BLaER1 (cell line): ENCODE measurements around the gene SUPT3H.

Experiments used
- H3K27ac ChIP-seq: shearing (Covaris generic); formaldehyde crosslinking; 2 replicates; pipeline ENCODE4 v1.8.1; 2022
- H3K27me3 ChIP-seq: shearing (Covaris generic); formaldehyde crosslinking; 2 replicates; pipeline ENCODE4 v1.8.1; 2022
- H3K36me3 ChIP-seq: shearing (Covaris generic); formaldehyde crosslinking; 2 replicates; pipeline ENCODE4 v1.8.1; 2022
- H3K4me1 ChIP-seq: shearing (Covaris generic); formaldehyde crosslinking; 2 replicates; pipeline ENCODE4 v1.8.1; 2022
- H3K4me2 ChIP-seq: shearing (Covaris generic); formaldehyde crosslinking; 2 replicates; pipeline ENCODE4 v1.8.1; 2022
- H3K4me3 ChIP-seq: shearing (Covaris generic); formaldehyde crosslinking; 2 replicates; pipeline ENCODE4 v1.8.1; 2022
- H3K9ac ChIP-seq: shearing (Covaris generic); formaldehyde crosslinking; 2 replicates; pipeline ENCODE4 v1.8.1; 2022
- H3K9me3 ChIP-seq: shearing (Covaris generic); formaldehyde crosslinking; 2 replicates; pipeline ENCODE4 v1.8.1; 2022
- H4K20me1 ChIP-seq: shearing (Covaris generic); formaldehyde crosslinking; 2 replicates; pipeline ENCODE4 v1.8.1; 2022
- Cebpa-rat ChIP-seq: shearing (Covaris generic); IDR thresholded peaks from 2 replicates; pipeline ENCODE4 v1.8.1; 2022

Gene SUPT3H

DNA sequence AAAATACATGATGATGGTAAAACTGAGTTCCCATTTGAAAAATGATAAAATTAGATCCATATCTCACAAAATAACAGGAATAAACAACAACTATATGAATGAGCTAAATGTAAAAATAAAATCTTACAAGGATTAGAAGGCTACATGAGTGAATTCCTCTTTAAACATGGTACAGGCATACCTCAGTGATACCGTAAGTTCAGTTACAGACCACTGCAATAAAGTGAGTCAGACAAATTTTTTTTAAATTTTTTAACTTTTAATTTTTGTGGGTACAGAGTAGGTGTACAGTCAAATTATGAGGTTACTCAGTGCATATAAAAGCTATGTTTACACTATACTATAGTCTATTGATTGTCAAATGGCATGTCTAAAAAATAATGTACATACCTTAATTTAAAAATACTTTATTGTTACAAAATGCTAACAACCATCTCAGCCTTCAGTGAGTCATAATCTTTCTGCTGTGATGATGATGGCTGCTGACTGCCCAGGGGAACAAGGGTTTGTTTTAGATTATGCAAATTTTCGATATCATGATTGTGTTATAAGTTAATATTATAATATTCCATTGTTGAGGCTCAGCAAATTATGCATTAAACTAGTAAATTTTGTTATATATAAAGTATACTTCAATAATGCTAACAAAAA, 272.4 kb downstream of the SUPT3H start:
- Histone ChIP-seq H3K9me3 (no peaks in the 10 kb centered on the region), H3K9ac (no peak overlapping the region), H4K20me1 (no peaks in the 10 kb centered on the region), H3K4me2 (no peak overlapping the region), H3K27ac (no peak overlapping the region), H3K4me3 (no peak overlapping the region), H3K4me1 (no peaks in the 10 kb centered on the region), H3K27me3 (no peaks in the 10 kb centered on the region), H3K36me3 (no peaks in the 10 kb centered on the region)
- TF ChIP-seq Cebpa-rat = no peak

- H3K9me3 ChIP-seq = no peaks in the 10 kb centered on the region
- no peak overlapping the region for H3K4me2 ChIP-seq
- no peaks in the 10 kb centered on the region for H3K4me1 ChIP-seq
- H4K20me1 ChIP-seq = no peaks in the 10 kb centered on the region
- TF ChIP-seq Cebpa-rat = no peak
- no peaks in the 10 kb centered on the region for H3K27me3 ChIP-seq
- H3K36me3 ChIP-seq = no peaks in the 10 kb centered on the region
- no peak overlapping the region for H3K27ac ChIP-seq
- H3K9ac ChIP-seq = no peak overlapping the region
- H3K4me3 ChIP-seq = no peak overlapping the region
Observed at GRCh38 chr6:45104429-45104828, 273.3 kb downstream of the SUPT3H start.

GRCh38 chr6:45098256-45098655, 279.5 kb downstream of the SUPT3H start:
- Histone ChIP-seq H3K9me3 (no peaks in the 10 kb centered on the region), H3K27ac (no peak overlapping the region), H3K9ac (no peak overlapping the region), H3K4me1 (no peaks in the 10 kb centered on the region), H4K20me1 (no peaks in the 10 kb centered on the region), H3K4me3 (no peak overlapping the region), H3K27me3 (no peaks in the 10 kb centered on the region), H3K36me3 (no peaks in the 10 kb centered on the region), H3K4me2 (no peak overlapping the region)
- TF ChIP-seq Cebpa-rat = no peak

- Histone ChIP-seq H3K27ac (no peak overlapping the region), H3K4me1 (no peaks in the 10 kb centered on the region), H4K20me1 (no peaks in the 10 kb centered on the region), H3K9ac (no peak overlapping the region), H3K27me3 (no peaks in the 10 kb centered on the region), H3K4me3 (no peak overlapping the region), H3K9me3 (no peaks in the 10 kb centered on the region), H3K4me2 (no peak overlapping the region), H3K36me3 (no peaks in the 10 kb centered on the region)
- no peak for TF ChIP-seq Cebpa-rat
Observed at GRCh38 chr6:45094831-45095230, 282.9 kb downstream of the SUPT3H start.

GRCh38 chr6:45092135-45092534, 285.6 kb downstream of the SUPT3H start:
- TF ChIP-seq Cebpa-rat = no peak
- Histone ChIP-seq H3K27ac (no peak overlapping the region), H3K36me3 (no peaks in the 10 kb centered on the region), H3K27me3 (no peaks in the 10 kb centered on the region), H3K9me3 (no peaks in the 10 kb centered on the region), H3K4me2 (no peak overlapping the region), H3K4me1 (no peaks in the 10 kb centered on the region), H3K9ac (no peak overlapping the region), H3K4me3 (no peak overlapping the region), H4K20me1 (no peaks in the 10 kb centered on the region)

- Histone ChIP-seq H3K36me3 (no peaks in the 10 kb centered on the region), H3K9me3 (no peaks in the 10 kb centered on the region), H3K27ac (no peak overlapping the region), H3K27me3 (no peaks in the 10 kb centered on the region), H3K4me2 (no peak overlapping the region), H3K4me3 (no peak overlapping the region), H3K4me1 (no peaks in the 10 kb centered on the region), H3K9ac (no peak overlapping the region), H4K20me1 (no peaks in the 10 kb centered on the region)
- TF ChIP-seq Cebpa-rat = no peak
Observed at GRCh38 chr6:45086360-45087084, 291.2 kb downstream of the SUPT3H start.

DNA sequence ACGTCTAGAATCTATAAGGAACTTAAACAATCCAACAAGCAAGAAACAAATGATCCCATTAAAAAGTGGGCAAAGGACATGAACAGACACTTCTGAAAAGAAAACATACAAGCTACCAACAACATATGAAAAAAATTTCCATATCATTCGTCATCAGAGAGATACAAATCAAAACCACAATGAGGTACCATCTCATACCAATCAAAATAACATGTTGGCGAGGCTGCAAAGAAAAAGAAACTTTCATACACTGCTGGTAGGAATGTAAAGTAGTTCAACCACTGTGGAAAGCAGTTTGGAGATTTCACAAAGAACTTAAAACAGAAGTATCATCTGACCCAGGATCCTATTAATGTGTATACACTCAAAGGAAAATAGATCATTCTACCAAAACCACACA, 293.5 kb downstream of the SUPT3H start:
- no peaks in the 10 kb centered on the region for H3K36me3 ChIP-seq
- H3K4me1 ChIP-seq = no peaks in the 10 kb centered on the region
- no peak overlapping the region for H3K4me3 ChIP-seq
- H3K27ac ChIP-seq = no peak overlapping the region
- H4K20me1 ChIP-seq = no peaks in the 10 kb centered on the region
- no peak overlapping the region for H3K4me2 ChIP-seq
- H3K27me3 ChIP-seq = no peaks in the 10 kb centered on the region
- no peak for TF ChIP-seq Cebpa-rat
- no peak overlapping the region for H3K9ac ChIP-seq
- peaks cover 1% of the 10 kb centered on the region for H3K9me3 ChIP-seq

DNA sequence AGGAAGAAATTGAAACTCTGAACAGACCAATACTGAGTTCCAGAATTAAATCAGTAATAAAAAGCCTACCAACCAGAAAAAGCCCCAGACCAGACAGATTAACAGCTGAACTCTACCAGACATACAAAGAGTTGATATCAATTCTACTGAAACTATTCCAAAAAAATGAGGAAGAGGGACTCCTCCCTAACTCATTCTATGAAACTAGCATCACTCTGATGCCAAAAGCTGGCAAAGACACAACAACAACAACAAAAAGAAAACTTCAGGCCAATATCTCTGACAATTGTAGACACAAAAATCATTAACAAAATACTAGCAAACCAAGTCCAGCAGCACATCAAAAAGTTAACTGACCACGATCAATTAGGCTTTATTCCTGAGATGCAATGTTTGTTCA, 295.6 kb downstream of the SUPT3H start:
- Histone ChIP-seq H3K27ac (no peak overlapping the region), H3K4me1 (no peaks in the 10 kb centered on the region), H3K4me3 (no peak overlapping the region), H3K9me3 (peaks cover 15% of the 10 kb centered on the region), H3K27me3 (no peaks in the 10 kb centered on the region), H3K9ac (no peak overlapping the region), H3K4me2 (no peak overlapping the region), H3K36me3 (no peaks in the 10 kb centered on the region), H4K20me1 (no peaks in the 10 kb centered on the region)
- no peak for TF ChIP-seq Cebpa-rat

GRCh38 chr6:45081634-45082033, 296.1 kb downstream of the SUPT3H start:
- H3K4me1 ChIP-seq = no peaks in the 10 kb centered on the region
- no peak for TF ChIP-seq Cebpa-rat
- no peak overlapping the region for H3K27ac ChIP-seq
- no peaks in the 10 kb centered on the region for H3K27me3 ChIP-seq
- H3K9me3 ChIP-seq = peaks cover 15% of the 10 kb centered on the region
- no peak overlapping the region for H3K4me2 ChIP-seq
- no peaks in the 10 kb centered on the region for H4K20me1 ChIP-seq
- H3K4me3 ChIP-seq = no peak overlapping the region
- H3K9ac ChIP-seq = no peak overlapping the region
- H3K36me3 ChIP-seq = no peaks in the 10 kb centered on the region

DNA sequence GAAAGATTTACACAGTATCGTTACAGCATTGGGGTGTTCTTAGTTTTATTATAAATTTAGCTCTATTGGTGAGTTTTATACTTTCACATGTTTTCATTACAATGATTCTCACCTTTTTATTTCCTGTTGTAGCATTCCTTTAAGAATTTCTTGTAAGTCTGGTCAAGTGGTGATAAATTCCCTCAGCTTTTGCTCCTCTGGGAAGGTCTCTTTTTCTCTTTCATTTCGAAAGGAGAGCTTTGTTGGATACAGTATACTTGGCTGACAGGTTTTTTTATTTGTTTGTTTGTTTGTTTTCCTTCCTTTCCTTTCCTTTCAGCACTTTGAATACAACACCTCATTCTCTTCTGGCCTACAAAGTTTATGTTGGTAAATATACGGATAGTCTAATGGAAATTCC, 299.3 kb downstream of the SUPT3H start:
- Histone ChIP-seq H3K9me3 (peaks cover 15% of the 10 kb centered on the region), H3K36me3 (no peaks in the 10 kb centered on the region), H4K20me1 (no peaks in the 10 kb centered on the region), H3K4me1 (no peaks in the 10 kb centered on the region), H3K27me3 (no peaks in the 10 kb centered on the region), H3K4me3 (no peak overlapping the region), H3K4me2 (no peak overlapping the region), H3K9ac (no peak overlapping the region), H3K27ac (no peak overlapping the region)
- TF ChIP-seq Cebpa-rat = no peak
